ENCODE results near the gene NXPH4. TPM values are rescaled to one million over a fixed set of nuclear protein-coding genes. Genes with fewer than 3 reads are reported as not detected.

The NXPH4 gene
- total and polyA plus RNA-seq, 10 of the 15 experiments (the other 5 are each of a cell fraction or from before 2014, with no cell fraction given): 0.03 to 0.26 TPM; not detected in 8

GRCh38 chr12:57224973-57225679, 8.5 kb downstream of the NXPH4 start (continued):
- TF ChIP-seq, protein P1, sequence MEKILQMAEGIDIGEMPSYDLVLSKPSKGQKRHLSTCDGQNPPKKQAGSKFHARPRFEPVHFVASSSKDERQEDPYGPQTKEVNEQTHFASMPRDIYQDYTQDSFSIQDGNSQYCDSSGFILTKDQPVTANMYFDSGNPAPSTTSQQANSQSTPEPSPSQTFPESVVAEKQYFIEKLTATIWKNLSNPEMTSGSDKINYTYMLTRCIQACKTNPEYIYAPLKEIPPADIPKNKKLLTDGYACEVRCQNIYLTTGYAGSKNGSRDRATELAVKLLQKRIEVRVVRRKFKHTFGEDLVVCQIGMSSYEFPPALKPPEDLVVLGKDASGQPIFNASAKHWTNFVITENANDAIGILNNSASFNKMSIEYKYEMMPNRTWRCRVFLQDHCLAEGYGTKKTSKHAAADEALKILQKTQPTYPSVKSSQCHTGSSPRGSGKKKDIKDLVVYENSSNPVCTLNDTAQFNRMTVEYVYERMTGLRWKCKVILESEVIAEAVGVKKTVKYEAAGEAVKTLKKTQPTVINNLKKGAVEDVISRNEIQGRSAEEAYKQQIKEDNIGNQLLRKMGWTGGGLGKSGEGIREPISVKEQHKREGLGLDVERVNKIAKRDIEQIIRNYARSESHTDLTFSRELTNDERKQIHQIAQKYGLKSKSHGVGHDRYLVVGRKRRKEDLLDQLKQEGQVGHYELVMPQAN (conservative IDR thresholded peaks at IDR 0.05): no peak
- no peak for TF ChIP-seq TBL1XR1 (IDR thresholded peaks at IDR 0.05; ENCODE audit: low read depth, low read length)
- no peak for TF ChIP-seq HSF1 (IDR thresholded peaks at IDR 0.05; ENCODE audit: low read depth, low read length)
- peak; percentile 17; the same call in 1 of the 2 replicates for TF ChIP-seq SMC3 (IDR thresholded peaks at IDR 0.05; ENCODE audit: borderline replicate concordance, low read length)
- TF ChIP-seq SREBF2 (IDR thresholded peaks at IDR 0.05; ENCODE audit: low read length): no peak
- TF ChIP-seq CHD1 (IDR thresholded peaks at IDR 0.05; ENCODE audit: low read depth, low read length): no peak
- TF ChIP-seq SMAD1 (IDR thresholded peaks at IDR 0.05; ENCODE audit: low read depth, partially characterized antibody): peak; percentile 68
- TF ChIP-seq CEBPB (IDR thresholded peaks at IDR 0.05; ENCODE audit: borderline replicate concordance in 1 of 2, low read depth in 2 of 2, low read length in 2 of 2): no peak
- TF ChIP-seq SP1 (IDR thresholded peaks at IDR 0.05; ENCODE audit: low read depth, low read length): no peak
- no peak for TF ChIP-seq RELA (IDR thresholded peaks at IDR 0.05; ENCODE audit: borderline replicate concordance, partially characterized antibody)
- no peak for TF ChIP-seq SREBF1 (IDR thresholded peaks at IDR 0.05; ENCODE audit: low read length)
- TF ChIP-seq, protein P2, sequence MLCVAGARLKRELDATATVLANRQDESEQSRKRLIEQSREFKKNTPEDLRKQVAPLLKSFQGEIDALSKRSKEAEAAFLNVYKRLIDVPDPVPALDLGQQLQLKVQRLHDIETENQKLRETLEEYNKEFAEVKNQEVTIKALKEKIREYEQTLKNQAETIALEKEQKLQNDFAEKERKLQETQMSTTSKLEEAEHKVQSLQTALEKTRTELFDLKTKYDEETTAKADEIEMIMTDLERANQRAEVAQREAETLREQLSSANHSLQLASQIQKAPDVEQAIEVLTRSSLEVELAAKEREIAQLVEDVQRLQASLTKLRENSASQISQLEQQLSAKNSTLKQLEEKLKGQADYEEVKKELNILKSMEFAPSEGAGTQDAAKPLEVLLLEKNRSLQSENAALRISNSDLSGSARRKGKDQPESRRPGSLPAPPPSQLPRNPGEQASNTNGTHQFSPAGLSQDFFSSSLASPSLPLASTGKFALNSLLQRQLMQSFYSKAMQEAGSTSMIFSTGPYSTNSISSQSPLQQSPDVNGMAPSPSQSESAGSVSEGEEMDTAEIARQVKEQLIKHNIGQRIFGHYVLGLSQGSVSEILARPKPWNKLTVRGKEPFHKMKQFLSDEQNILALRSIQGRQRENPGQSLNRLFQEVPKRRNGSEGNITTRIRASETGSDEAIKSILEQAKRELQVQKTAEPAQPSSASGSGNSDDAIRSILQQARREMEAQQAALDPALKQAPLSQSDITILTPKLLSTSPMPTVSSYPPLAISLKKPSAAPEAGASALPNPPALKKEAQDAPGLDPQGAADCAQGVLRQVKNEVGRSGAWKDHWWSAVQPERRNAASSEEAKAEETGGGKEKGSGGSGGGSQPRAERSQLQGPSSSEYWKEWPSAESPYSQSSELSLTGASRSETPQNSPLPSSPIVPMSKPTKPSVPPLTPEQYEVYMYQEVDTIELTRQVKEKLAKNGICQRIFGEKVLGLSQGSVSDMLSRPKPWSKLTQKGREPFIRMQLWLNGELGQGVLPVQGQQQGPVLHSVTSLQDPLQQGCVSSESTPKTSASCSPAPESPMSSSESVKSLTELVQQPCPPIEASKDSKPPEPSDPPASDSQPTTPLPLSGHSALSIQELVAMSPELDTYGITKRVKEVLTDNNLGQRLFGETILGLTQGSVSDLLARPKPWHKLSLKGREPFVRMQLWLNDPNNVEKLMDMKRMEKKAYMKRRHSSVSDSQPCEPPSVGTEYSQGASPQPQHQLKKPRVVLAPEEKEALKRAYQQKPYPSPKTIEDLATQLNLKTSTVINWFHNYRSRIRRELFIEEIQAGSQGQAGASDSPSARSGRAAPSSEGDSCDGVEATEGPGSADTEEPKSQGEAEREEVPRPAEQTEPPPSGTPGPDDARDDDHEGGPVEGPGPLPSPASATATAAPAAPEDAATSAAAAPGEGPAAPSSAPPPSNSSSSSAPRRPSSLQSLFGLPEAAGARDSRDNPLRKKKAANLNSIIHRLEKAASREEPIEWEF (IDR thresholded peaks at IDR 0.05; ENCODE audit: insufficient replicate concordance, low read depth, low read length): no peak
- TF ChIP-seq SRF (IDR thresholded peaks at IDR 0.05; ENCODE audit: low read depth in 2 of 2, low read length in 2 of 2): no peak
- 0 out of 3 replicates have a peak, but pooled peaks of 1 of the 2 experiments have one; percentile 13 for TF ChIP-seq EGR1 (IDR thresholded peaks at IDR 0.05; ENCODE audit: borderline replicate concordance in 1 of 2, low read depth in 2 of 2, low read length in 2 of 2)
- TF ChIP-seq, protein P3, sequence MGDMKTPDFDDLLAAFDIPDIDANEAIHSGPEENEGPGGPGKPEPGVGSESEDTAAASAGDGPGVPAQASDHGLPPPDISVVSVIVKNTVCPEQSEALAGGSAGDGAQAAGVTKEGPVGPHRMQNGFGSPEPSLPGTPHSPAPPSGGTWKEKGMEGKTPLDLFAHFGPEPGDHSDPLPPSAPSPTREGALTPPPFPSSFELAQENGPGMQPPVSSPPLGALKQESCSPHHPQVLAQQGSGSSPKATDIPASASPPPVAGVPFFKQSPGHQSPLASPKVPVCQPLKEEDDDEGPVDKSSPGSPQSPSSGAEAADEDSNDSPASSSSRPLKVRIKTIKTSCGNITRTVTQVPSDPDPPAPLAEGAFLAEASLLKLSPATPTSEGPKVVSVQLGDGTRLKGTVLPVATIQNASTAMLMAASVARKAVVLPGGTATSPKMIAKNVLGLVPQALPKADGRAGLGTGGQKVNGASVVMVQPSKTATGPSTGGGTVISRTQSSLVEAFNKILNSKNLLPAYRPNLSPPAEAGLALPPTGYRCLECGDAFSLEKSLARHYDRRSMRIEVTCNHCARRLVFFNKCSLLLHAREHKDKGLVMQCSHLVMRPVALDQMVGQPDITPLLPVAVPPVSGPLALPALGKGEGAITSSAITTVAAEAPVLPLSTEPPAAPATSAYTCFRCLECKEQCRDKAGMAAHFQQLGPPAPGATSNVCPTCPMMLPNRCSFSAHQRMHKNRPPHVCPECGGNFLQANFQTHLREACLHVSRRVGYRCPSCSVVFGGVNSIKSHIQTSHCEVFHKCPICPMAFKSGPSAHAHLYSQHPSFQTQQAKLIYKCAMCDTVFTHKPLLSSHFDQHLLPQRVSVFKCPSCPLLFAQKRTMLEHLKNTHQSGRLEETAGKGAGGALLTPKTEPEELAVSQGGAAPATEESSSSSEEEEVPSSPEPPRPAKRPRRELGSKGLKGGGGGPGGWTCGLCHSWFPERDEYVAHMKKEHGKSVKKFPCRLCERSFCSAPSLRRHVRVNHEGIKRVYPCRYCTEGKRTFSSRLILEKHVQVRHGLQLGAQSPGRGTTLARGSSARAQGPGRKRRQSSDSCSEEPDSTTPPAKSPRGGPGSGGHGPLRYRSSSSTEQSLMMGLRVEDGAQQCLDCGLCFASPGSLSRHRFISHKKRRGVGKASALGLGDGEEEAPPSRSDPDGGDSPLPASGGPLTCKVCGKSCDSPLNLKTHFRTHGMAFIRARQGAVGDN (IDR thresholded peaks at IDR 0.05): no peak
